ENCODE measurements around the gene TEX52. TPM values are rescaled to one million over a fixed set of nuclear protein-coding genes. Genes with fewer than 3 reads are reported as not detected.

The TEX52 gene
- total and polyA plus RNA-seq, 2 of the 13 experiments (the other 11 are each of a cell fraction or from before 2014, with no cell fraction given): 0.05 TPM; not detected in 1

DNA sequence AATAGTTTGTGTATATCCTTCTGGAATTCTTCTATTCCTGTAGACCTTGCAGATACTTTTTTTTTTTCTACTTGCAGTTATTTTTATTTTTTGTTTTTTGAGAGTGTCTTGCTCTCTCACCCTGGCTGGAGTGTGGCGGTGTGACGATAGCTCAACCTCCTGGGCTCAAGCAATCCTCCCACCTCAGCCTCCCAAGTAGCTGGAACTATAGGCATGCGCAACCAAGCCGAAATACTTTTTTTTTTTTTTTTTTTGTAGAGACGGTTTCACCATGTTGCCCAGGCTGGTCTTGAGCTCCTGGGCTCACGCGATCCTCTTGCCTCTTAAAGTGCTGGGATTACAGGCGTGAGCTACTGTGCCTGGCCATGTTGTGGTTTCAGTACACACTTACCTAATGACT is 43.8 kb upstream of the TEX52 start:
- H3K4me3 ChIP-seq (replicated peaks in 1 of 3; ENCODE audit: insufficient read depth in 1 of 3, low read depth in 2 of 3, low read length in 3 of 3): no peak overlapping the region
- FAIRE-seq (no peak), ATAC-seq (no peak), DNase-seq (ENCODE audit: low spot score) (no peak)
- H3K36me3 ChIP-seq (replicated peaks in 1 of 2; ENCODE audit: control insufficient read depth in 1 of 2, insufficient read depth in 2 of 2, low read length in 2 of 2): no peaks in the 10 kb centered on the region
- no peak overlapping the region for H2AFZ ChIP-seq (ENCODE audit: low read length)
- H3K27ac ChIP-seq (ENCODE audit: extremely low read length, insufficient read depth, low read length): no peak overlapping the region
- intact Hi-C loops (cut with micrococcal nuclease; ENCODE audit: unreplicated experiment) (no loop called here), in situ Hi-C loops (cut with HindIII; ENCODE audit: extremely low pct_ligation_motif_present, low pct_unique_long_range_greater_than_20kb) (no loop called here)
- H3K9ac ChIP-seq (ENCODE audit: insufficient read depth, low read depth, low read length): no peak overlapping the region
- ChIA-PET CTCF (ENCODE audit: low intra/inter-chr PET ratio, low total read pairs) (no interaction called here), POLR2A (interaction anchor here (0.9 kb wide), 1 partner anchor 11 kb away, joined by 3 read pairs; no protein-coding TSS in a partner anchor)
- no peaks in the 10 kb centered on the region for H4K20me1 ChIP-seq (ENCODE audit: insufficient read depth, low read length)
- no peaks in the 10 kb centered on the region for H3K9me3 ChIP-seq (ENCODE audit: low read length)
- TF ChIP-seq HDAC6 (IDR thresholded peaks at IDR 0.05; ENCODE audit: low read depth, low read length) (no peak), SMC3 (IDR thresholded peaks at IDR 0.05; ENCODE audit: low read length) (no peak), ELF3 (CRISPR knock-in tag; IDR thresholded peaks at IDR 0.05) (no peak), PHF21A (CRISPR knock-in tag; IDR thresholded peaks at IDR 0.05) (no peak), TGIF2 (CRISPR knock-in tag; IDR thresholded peaks at IDR 0.05) (no peak), REL (CRISPR knock-in tag; conservative IDR thresholded peaks at IDR 0.05) (no peak), SOX5 (CRISPR knock-in tag; IDR thresholded peaks at IDR 0.05; ENCODE audit: borderline replicate concordance) (no peak), ZNF17 (CRISPR knock-in tag; IDR thresholded peaks at IDR 0.05) (no peak), ZKSCAN1 (IDR thresholded peaks at IDR 0.05; ENCODE audit: low read length) (no peak), SETDB1 (CRISPR knock-in tag; IDR thresholded peaks at IDR 0.05; ENCODE audit: borderline replicate concordance) (no peak), ZNF552 (CRISPR knock-in tag; IDR thresholded peaks at IDR 0.05; ENCODE audit: borderline replicate concordance) (no peak)
- TF ChIP-seq, protein P1, sequence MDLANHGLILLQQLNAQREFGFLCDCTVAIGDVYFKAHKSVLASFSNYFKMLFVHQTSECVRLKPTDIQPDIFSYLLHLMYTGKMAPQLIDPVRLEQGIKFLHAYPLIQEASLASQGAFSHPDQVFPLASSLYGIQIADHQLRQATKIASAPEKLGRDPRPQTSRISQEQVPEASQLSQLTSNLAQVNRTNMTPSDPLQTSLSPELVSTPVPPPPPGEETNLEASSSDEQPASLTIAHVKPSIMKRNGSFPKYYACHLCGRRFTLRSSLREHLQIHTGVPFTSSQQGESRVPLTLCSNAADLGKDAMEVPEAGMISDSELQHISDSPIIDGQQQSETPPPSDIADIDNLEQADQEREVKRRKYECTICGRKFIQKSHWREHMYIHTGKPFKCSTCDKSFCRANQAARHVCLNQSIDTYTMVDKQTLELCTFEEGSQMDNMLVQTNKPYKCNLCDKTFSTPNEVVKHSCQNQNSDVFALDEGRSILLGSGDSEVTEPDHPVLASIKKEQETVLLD (CRISPR knock-in tag; IDR thresholded peaks at IDR 0.05; ENCODE audit: low read depth): no peak
- TF ChIP-seq, protein P2, sequence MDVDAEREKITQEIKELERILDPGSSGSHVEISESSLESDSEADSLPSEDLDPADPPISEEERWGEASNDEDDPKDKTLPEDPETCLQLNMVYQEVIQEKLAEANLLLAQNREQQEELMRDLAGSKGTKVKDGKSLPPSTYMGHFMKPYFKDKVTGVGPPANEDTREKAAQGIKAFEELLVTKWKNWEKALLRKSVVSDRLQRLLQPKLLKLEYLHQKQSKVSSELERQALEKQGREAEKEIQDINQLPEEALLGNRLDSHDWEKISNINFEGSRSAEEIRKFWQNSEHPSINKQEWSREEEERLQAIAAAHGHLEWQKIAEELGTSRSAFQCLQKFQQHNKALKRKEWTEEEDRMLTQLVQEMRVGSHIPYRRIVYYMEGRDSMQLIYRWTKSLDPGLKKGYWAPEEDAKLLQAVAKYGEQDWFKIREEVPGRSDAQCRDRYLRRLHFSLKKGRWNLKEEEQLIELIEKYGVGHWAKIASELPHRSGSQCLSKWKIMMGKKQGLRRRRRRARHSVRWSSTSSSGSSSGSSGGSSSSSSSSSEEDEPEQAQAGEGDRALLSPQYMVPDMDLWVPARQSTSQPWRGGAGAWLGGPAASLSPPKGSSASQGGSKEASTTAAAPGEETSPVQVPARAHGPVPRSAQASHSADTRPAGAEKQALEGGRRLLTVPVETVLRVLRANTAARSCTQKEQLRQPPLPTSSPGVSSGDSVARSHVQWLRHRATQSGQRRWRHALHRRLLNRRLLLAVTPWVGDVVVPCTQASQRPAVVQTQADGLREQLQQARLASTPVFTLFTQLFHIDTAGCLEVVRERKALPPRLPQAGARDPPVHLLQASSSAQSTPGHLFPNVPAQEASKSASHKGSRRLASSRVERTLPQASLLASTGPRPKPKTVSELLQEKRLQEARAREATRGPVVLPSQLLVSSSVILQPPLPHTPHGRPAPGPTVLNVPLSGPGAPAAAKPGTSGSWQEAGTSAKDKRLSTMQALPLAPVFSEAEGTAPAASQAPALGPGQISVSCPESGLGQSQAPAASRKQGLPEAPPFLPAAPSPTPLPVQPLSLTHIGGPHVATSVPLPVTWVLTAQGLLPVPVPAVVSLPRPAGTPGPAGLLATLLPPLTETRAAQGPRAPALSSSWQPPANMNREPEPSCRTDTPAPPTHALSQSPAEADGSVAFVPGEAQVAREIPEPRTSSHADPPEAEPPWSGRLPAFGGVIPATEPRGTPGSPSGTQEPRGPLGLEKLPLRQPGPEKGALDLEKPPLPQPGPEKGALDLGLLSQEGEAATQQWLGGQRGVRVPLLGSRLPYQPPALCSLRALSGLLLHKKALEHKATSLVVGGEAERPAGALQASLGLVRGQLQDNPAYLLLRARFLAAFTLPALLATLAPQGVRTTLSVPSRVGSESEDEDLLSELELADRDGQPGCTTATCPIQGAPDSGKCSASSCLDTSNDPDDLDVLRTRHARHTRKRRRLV (CRISPR knock-in tag; IDR thresholded peaks at IDR 0.05): no peak
- TF ChIP-seq, protein P3, sequence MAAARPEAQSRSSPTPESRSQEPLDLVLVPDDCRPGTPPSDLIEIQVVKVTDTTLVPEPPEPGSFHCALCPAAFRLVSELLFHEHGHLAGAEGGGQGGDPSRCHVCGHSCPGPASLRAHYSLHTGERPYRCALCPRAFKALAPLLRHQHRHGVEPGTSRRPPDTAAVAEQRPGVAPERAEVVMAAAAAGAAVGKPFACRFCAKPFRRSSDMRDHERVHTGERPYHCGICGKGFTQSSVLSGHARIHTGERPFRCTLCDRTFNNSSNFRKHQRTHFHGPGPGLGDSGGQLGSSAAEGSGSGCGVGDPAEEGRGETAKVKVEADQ (CRISPR knock-in tag; IDR thresholded peaks at IDR 0.05; ENCODE audit: borderline replicate concordance): no peak
- 94% methylated on average over 8 of the region's 8 CpGs for WGBS (ENCODE audit: low lambda C conversion rate)
- H3K4me1 ChIP-seq (ENCODE audit: insufficient read depth, low read length): peaks cover 15% of the 10 kb centered on the region
- H3K79me2 ChIP-seq (ENCODE audit: insufficient read depth, low read length): peaks cover 26% of the 10 kb centered on the region
- H3K4me2 ChIP-seq (ENCODE audit: low read depth, low read length): no peak overlapping the region
- no peaks in the 10 kb centered on the region for H3K27me3 ChIP-seq (ENCODE audit: control insufficient read depth in 1 of 2, insufficient read depth in 2 of 2, low read length in 2 of 2)
- BruUV-seq (replicated peaks): no TSS peak

All from HepG2 (cell line).